ENCODE data around the gene INF2.

INF2 gene

DNA sequence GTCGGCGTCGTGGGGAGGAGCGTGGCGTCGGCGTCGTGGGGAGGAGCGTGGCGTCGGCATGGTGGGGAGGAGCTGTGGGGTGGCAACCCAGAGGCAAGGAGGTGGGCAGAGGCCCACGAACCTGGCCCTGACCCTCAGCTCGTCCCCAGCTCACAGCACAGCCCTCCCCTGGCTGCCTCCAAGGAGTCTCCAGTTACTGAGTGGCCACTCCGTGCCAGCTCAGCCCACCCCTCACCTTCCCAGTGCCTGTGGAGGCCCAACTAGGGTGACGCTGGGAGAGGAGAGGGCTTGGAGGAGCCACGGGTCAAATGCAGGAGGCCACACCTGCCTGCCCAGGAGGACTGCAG, 40.4 kb downstream of the INF2 start:
- Histone ChIP-seq H3K27ac (ENCODE audit: low read length) (no peak overlapping the region), H3K4me3 (ENCODE audit: low read depth in 1 of 2, low read length in 2 of 2) (no peak overlapping the region), H3K36me3 (ENCODE audit: control insufficient read depth in 1 of 2, insufficient read depth in 2 of 2, low read length in 2 of 2) (no peaks in the 10 kb centered on the region), H3K9me3 (ENCODE audit: control insufficient read depth in 1 of 2, low read length in 2 of 2) (no peaks in the 10 kb centered on the region), H3K27me3 (ENCODE audit: low read depth, low read length) (no peaks in the 10 kb centered on the region), H3K4me1 (ENCODE audit: control insufficient read depth in 1 of 2, insufficient read depth in 2 of 2, low read length in 2 of 2) (peaks cover 0 to 10% of the 10 kb centered on the region in 2 donors)

DNA sequence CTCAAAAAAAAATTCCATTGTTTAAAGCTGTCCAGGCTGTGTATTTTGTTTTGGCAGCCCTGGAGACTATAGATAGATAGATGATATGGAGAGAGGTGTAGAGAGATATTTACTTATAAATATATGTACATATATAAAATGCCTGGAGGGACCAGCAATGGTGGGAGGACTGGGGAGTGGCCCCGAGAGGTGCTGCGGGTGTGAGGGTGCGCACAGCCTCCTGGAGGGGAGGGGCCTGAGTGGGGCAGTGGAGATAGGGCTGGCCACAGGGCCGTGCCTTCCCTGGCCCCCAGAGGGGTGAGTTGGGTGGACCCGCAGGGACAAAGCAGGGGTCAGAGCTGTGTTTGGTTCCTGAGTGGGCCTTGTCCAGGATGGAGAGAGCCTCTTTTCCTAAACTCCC, 41.1 kb downstream of the INF2 start:
- H3K27me3 ChIP-seq (ENCODE audit: low read depth, low read length), result no peaks in the 10 kb centered on the region
- peaks cover 0 to 10% of the 10 kb centered on the region in 2 donors for H3K4me1 ChIP-seq (ENCODE audit: control insufficient read depth in 1 of 2, insufficient read depth in 2 of 2, low read length in 2 of 2)
- no peaks in the 10 kb centered on the region for H3K9me3 ChIP-seq (ENCODE audit: control insufficient read depth in 1 of 2, low read length in 2 of 2)
- no peaks in the 10 kb centered on the region for H3K36me3 ChIP-seq (ENCODE audit: control insufficient read depth in 1 of 2, insufficient read depth in 2 of 2, low read length in 2 of 2)
- H3K27ac ChIP-seq (ENCODE audit: low read length), result no peak overlapping the region
- H3K4me3 ChIP-seq (ENCODE audit: low read depth in 1 of 2, low read length in 2 of 2), result no peak overlapping the region

- Histone ChIP-seq H3K27ac (ENCODE audit: low read length) (no peak overlapping the region), H3K36me3 (ENCODE audit: control insufficient read depth in 1 of 2, insufficient read depth in 2 of 2, low read length in 2 of 2) (no peaks in the 10 kb centered on the region), H3K9me3 (ENCODE audit: control insufficient read depth in 1 of 2, low read length in 2 of 2) (no peaks in the 10 kb centered on the region), H3K4me1 (ENCODE audit: control insufficient read depth in 1 of 2, insufficient read depth in 2 of 2, low read length in 2 of 2) (peaks cover 0 to 16% of the 10 kb centered on the region in 2 donors), H3K4me3 (ENCODE audit: low read depth in 1 of 2, low read length in 2 of 2) (no peak overlapping the region), H3K27me3 (ENCODE audit: low read depth, low read length) (no peaks in the 10 kb centered on the region)
Measured at GRCh38 chr14:104731320-104732294, 42.2 kb downstream of the INF2 start.

DNA sequence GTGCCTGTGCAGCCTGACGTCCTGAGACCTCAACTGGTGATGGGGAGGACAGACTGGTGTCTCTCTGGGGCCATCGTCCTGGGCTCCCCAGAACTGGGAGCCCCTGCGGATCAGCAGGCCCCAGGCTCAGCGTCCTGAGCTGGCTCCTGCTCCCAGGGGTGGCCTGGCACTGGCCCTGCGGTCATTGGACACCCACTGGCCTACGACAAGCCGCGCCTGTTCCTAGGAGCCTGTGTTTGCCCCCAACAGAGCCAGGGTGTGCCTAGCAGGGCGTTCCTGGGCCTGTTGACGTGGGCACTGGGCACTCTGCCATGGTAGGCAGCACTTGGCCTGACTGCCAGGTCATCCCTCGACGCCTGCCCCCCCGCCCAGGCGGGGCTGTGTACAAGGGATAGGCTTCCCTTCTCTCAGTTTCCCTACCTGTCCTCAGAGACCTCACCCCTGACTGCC, 43.0 kb downstream of the INF2 start:
- Histone ChIP-seq H3K4me1 (ENCODE audit: control insufficient read depth in 1 of 2, insufficient read depth in 2 of 2, low read length in 2 of 2) (peaks cover 0 to 16% of the 10 kb centered on the region in 2 donors), H3K4me3 (ENCODE audit: low read depth in 1 of 2, low read length in 2 of 2) (no peak overlapping the region), H3K36me3 (ENCODE audit: control insufficient read depth in 1 of 2, insufficient read depth in 2 of 2, low read length in 2 of 2) (no peaks in the 10 kb centered on the region), H3K9me3 (ENCODE audit: control insufficient read depth in 1 of 2, low read length in 2 of 2) (no peaks in the 10 kb centered on the region), H3K27me3 (ENCODE audit: low read depth, low read length) (no peaks in the 10 kb centered on the region), H3K27ac (ENCODE audit: low read length) (no peak overlapping the region)

GRCh38 chr14:104732931-104733681, 43.7 kb downstream of the INF2 start:
- no peak overlapping the region for H3K27ac ChIP-seq (ENCODE audit: low read length)
- H3K4me1 ChIP-seq (ENCODE audit: control insufficient read depth in 1 of 2, insufficient read depth in 2 of 2, low read length in 2 of 2), result peaks cover 0 to 16% of the 10 kb centered on the region in 2 donors
- H3K4me3 ChIP-seq (ENCODE audit: low read depth in 1 of 2, low read length in 2 of 2), result no peak overlapping the region

DNA sequence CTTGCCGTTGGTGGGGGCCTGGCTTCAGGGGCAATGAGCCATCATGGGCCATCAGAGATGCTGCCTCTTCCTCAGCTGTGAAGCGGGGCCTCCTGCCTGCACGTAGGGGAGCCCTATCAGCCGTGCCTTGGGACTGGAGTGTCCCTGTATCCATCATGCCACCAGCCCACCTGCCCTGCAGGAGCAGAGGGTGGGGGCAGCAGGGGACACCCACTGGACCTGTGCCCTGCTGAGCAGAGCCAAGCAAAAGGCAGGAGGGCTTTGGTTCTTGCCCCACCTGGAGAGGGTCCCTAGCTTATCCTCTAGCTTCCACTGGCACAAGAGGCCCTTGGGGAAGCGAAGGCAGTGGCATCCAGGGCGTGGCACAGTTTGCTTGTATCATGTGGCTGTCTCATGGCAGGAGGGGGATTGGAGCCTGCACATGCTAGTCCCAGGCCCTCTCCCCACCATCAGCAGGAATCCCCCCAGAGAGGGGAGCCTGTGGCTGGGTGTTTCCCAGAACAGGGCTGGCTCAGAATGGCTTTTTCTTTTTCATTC, 44.7 kb downstream of the INF2 start:
- H3K9me3 ChIP-seq (ENCODE audit: control insufficient read depth in 1 of 2, low read length in 2 of 2), result no peaks in the 10 kb centered on the region
- H3K27ac ChIP-seq (ENCODE audit: low read length), result no peak overlapping the region
- H3K4me1 ChIP-seq (ENCODE audit: control insufficient read depth in 1 of 2, insufficient read depth in 2 of 2, low read length in 2 of 2), result peaks cover 0 to 16% of the 10 kb centered on the region in 2 donors
- H3K27me3 ChIP-seq (ENCODE audit: low read depth, low read length), result no peaks in the 10 kb centered on the region
- no peaks in the 10 kb centered on the region for H3K36me3 ChIP-seq (ENCODE audit: control insufficient read depth in 1 of 2, insufficient read depth in 2 of 2, low read length in 2 of 2)
- H3K4me3 ChIP-seq (ENCODE audit: low read depth in 1 of 2, low read length in 2 of 2), result no peak overlapping the region

More at GRCh38 chr14:104732931-104733681, 43.7 kb downstream of the INF2 start:
- Histone ChIP-seq H3K9me3 (ENCODE audit: control insufficient read depth in 1 of 2, low read length in 2 of 2) (no peaks in the 10 kb centered on the region), H3K36me3 (ENCODE audit: control insufficient read depth in 1 of 2, insufficient read depth in 2 of 2, low read length in 2 of 2) (no peaks in the 10 kb centered on the region), H3K27me3 (ENCODE audit: low read depth, low read length) (no peaks in the 10 kb centered on the region)

GRCh38 chr14:104734601-104734990, 45.2 kb downstream of the INF2 start:
- no peak overlapping the region for H3K27ac ChIP-seq (ENCODE audit: low read length)
- H3K36me3 ChIP-seq (ENCODE audit: control insufficient read depth in 1 of 2, insufficient read depth in 2 of 2, low read length in 2 of 2), result no peaks in the 10 kb centered on the region
- H3K9me3 ChIP-seq (ENCODE audit: control insufficient read depth in 1 of 2, low read length in 2 of 2), result no peaks in the 10 kb centered on the region
- peaks cover 0 to 16% of the 10 kb centered on the region in 2 donors for H3K4me1 ChIP-seq (ENCODE audit: control insufficient read depth in 1 of 2, insufficient read depth in 2 of 2, low read length in 2 of 2)
- H3K27me3 ChIP-seq (ENCODE audit: low read depth, low read length), result no peaks in the 10 kb centered on the region
- H3K4me3 ChIP-seq (ENCODE audit: low read depth in 1 of 2, low read length in 2 of 2), result no peak overlapping the region

DNA sequence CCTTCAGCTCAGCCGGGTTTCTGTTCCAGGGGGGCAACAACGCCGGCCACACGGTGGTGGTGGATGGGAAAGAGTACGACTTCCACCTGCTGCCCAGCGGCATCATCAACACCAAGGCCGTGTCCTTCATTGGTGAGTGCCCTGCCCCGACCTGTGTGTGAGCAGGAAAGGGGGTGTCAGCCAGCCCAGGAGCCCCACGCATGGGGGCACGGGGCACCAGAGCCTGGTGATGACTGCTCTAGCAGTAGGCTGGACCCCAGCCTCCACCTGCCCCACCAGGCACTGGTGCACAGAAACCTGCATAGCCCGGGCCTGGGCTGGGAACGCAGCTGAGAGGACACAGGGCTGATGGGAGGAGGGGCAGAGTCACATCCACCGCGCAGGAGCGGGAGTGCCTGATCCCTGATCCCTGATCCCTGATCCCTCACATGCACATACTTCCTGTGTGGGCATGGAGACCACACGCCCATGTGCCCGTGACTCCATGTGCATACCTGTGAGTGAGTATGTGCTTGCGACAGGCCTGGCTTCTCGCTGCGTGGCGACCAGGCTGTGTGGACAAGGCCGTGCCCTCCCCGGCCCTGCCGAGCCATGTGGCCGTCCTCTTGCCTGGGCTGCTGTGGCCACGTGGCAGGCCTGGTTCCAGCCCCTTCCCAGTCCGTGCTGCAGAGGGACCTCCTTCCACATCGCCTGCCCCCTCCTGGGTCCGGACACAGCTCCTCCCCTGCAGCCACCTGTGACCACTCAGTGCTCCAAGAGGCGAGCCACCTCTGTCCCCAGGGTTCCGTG, 45.8 kb downstream of the INF2 start:
- Histone ChIP-seq H3K27ac (ENCODE audit: low read length) (no peak overlapping the region), H3K4me1 (ENCODE audit: control insufficient read depth in 1 of 2, insufficient read depth in 2 of 2, low read length in 2 of 2) (peaks cover 0 to 16% of the 10 kb centered on the region in 2 donors), H3K36me3 (ENCODE audit: control insufficient read depth in 1 of 2, insufficient read depth in 2 of 2, low read length in 2 of 2) (peaks cover 0 to 2% of the 10 kb centered on the region in 2 donors), H3K27me3 (ENCODE audit: low read depth, low read length) (no peaks in the 10 kb centered on the region), H3K9me3 (ENCODE audit: control insufficient read depth in 1 of 2, low read length in 2 of 2) (no peaks in the 10 kb centered on the region), H3K4me3 (ENCODE audit: low read depth in 1 of 2, low read length in 2 of 2) (no peak overlapping the region)

GRCh38 chr14:104735830-104736642, 46.6 kb downstream of the INF2 start:
- H3K27ac ChIP-seq (ENCODE audit: low read length), result peak overlapping the region; percentile 23
- peaks cover 0 to 10% of the 10 kb centered on the region in 2 donors for H3K36me3 ChIP-seq (ENCODE audit: control insufficient read depth in 1 of 2, insufficient read depth in 2 of 2, low read length in 2 of 2)
- H3K9me3 ChIP-seq (ENCODE audit: control insufficient read depth in 1 of 2, low read length in 2 of 2), result no peaks in the 10 kb centered on the region
- H3K27me3 ChIP-seq (ENCODE audit: low read depth, low read length), result no peaks in the 10 kb centered on the region
- H3K4me3 ChIP-seq (ENCODE audit: low read depth in 1 of 2, low read length in 2 of 2), result no peak overlapping the region
- peaks cover 0 to 16% of the 10 kb centered on the region in 2 donors for H3K4me1 ChIP-seq (ENCODE audit: control insufficient read depth in 1 of 2, insufficient read depth in 2 of 2, low read length in 2 of 2)

DNA sequence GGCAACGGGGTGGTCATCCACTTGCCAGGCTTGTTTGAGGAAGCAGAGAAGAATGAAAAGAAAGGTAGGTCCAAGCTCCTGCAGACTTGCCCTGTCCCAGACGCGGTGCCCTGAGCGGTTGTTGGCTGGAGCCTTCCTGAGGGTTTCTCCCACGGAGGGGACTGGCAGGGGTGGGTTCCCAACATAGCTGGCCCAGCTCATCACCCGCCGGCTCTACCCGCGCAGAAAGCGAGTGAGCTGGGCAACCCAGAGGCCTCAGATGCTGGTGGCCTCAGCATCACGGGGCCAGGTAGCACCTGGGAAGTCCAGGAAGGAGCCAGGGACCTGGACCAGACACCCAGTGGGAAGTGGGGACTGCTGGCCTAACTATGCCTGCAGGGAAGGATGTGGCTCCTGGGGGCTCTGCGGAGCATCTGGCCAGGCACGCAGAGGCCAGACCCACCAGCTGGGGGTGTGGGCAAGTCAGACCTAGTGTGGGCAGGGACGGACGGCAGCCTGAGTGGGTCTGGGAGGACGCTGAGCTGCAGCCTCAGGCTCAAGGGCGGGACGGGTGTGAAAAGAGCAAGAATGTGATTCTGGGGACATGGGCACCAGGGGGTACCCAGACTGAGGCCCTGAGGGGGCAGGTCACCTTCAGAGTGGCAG, 49.1 kb downstream of the INF2 start:
- no peaks in the 10 kb centered on the region for H3K27me3 ChIP-seq (ENCODE audit: low read depth, low read length)
- H3K4me3 ChIP-seq (ENCODE audit: low read depth in 1 of 2, low read length in 2 of 2), result no peak overlapping the region
- H3K9me3 ChIP-seq (ENCODE audit: control insufficient read depth in 1 of 2, low read length in 2 of 2), result no peaks in the 10 kb centered on the region
- H3K27ac ChIP-seq (ENCODE audit: low read length), result no peak overlapping the region
- peaks cover 0 to 16% of the 10 kb centered on the region in 2 donors for H3K4me1 ChIP-seq (ENCODE audit: control insufficient read depth in 1 of 2, insufficient read depth in 2 of 2, low read length in 2 of 2)
- H3K36me3 ChIP-seq (ENCODE audit: control insufficient read depth in 1 of 2, insufficient read depth in 2 of 2, low read length in 2 of 2), result peaks cover 0 to 12% of the 10 kb centered on the region in 2 donors
